KOPT-K1 (cell line): Measurements from ENCODE around the gene SDC3.

Experiments
- H3K27ac ChIP-seq: fragments of 200-600 bp; sonication (generic); 2 replicates; pipeline ENCODE4 v1.5.1; 2016; ENCODE audit warnings: antibody characterized with exemption, mild to moderate bottlenecking, low read depth, low read length; ENCODE audit not compliant: poor library complexity, severe bottlenecking
- H3K36me3 ChIP-seq: fragments of 200-600 bp; sonication (generic); 2 replicates; pipeline ENCODE4 v1.5.1; 2017; ENCODE audit warnings: antibody characterized with exemption, mild to moderate bottlenecking, low read length, moderate library complexity; ENCODE audit not compliant: insufficient read depth
- H3K9me3 ChIP-seq: fragments of 200-600 bp; sonication (generic); 2 replicates; pipeline ENCODE4 v1.5.1; 2017; ENCODE audit warnings: antibody characterized with exemption, low read length, mild to moderate bottlenecking; ENCODE audit not compliant: insufficient read depth, poor library complexity, severe bottlenecking

Gene SDC3

GRCh38 chr1:30823969-30824735 lies 84.4 kb downstream of the SDC3 start:
- H3K27ac ChIP-seq: no peak overlapping the region
- no peaks in the 10 kb centered on the region for H3K9me3 ChIP-seq
- H3K36me3 ChIP-seq: no peaks in the 10 kb centered on the region

- no peaks in the 10 kb centered on the region for H3K36me3 ChIP-seq
- H3K27ac ChIP-seq: no peak overlapping the region
- no peaks in the 10 kb centered on the region for H3K9me3 ChIP-seq
These were observed 85.0 kb downstream of the SDC3 start for GRCh38 chr1:30823627-30823968.

- H3K27ac ChIP-seq: no peak overlapping the region
- no peaks in the 10 kb centered on the region for H3K36me3 ChIP-seq
- no peaks in the 10 kb centered on the region for H3K9me3 ChIP-seq
These were observed 85.5 kb downstream of the SDC3 start for GRCh38 chr1:30822966-30823581.

GRCh38 chr1:30822006-30822405 lies 86.6 kb downstream of the SDC3 start:
- no peaks in the 10 kb centered on the region for H3K36me3 ChIP-seq
- H3K27ac ChIP-seq: no peak overlapping the region
- no peaks in the 10 kb centered on the region for H3K9me3 ChIP-seq

GRCh38 chr1:30820299-30820698 lies 88.3 kb downstream of the SDC3 start:
- no peaks in the 10 kb centered on the region for H3K9me3 ChIP-seq
- no peak overlapping the region for H3K27ac ChIP-seq
- no peaks in the 10 kb centered on the region for H3K36me3 ChIP-seq
